Measurements from ENCODE around the gene XRCC2. TPM values are rescaled to one million over a fixed set of nuclear protein-coding genes. Genes with fewer than 3 reads are reported as not detected.

XRCC2 gene
- total and polyA plus RNA-seq, 2 of the 8 experiments (the other 6 are each of a cell fraction or from before 2014, with no cell fraction given): 14.6 to 34.0 TPM

DNA sequence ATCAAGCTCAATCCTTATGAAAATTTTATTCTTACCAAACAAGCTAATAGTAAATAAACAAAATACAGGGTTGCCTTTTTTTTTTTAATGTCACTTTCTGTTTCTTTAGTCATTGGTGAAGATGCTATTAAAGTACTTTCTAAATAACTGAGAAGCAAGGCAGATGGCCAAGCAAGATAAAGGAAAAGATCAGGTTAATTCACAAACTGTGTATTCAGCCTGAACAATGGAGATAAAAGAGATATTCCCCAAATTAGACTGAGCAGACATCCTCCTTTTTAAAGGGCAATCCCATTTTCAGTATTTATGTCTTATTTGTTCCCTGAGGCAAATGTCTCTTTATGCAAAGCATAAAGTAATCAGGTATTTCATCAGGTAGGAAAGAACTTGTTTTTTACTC, 23.1 kb upstream of the XRCC2 start:
- no peaks in the 10 kb centered on the region for H3K4me1 ChIP-seq (replicated peaks in 1 of 4; ENCODE audit: control insufficient read depth in 3 of 4, insufficient read depth in 4 of 4, low read length in 3 of 4)
- no peak overlapping the region for H3K18ac ChIP-seq (ENCODE audit: extremely low read depth, low read length)
- H3K14ac ChIP-seq (ENCODE audit: insufficient read length): no peak overlapping the region
- no peak overlapping the region for H3K4me3 ChIP-seq (ENCODE audit: extremely low read depth in 1 of 4, insufficient read depth in 2 of 4, low read depth in 3 of 4, low read length in 4 of 4)
- H3K56ac ChIP-seq (replicated peaks; ENCODE audit: insufficient read length, low read depth, low read length): no peak overlapping the region
- no peaks in the 10 kb centered on the region for H3K27me3 ChIP-seq (replicated peaks in 1 of 4; ENCODE audit: control insufficient read depth in 3 of 4, extremely low read depth in 1 of 4, insufficient read depth in 3 of 4, low read length in 3 of 4)
- DNase-seq (ENCODE audit: low read depth in 1 of 2, low spot score in 2 of 2): no peak
- H3K79me2 ChIP-seq (ENCODE audit: control insufficient read depth in 1 of 2, insufficient read depth in 2 of 2, low read length in 2 of 2): no peaks in the 10 kb centered on the region
- H3K23ac ChIP-seq (ENCODE audit: insufficient read length): no peak overlapping the region
- H4K91ac ChIP-seq (replicated peaks; ENCODE audit: insufficient read length, low read length): no peak overlapping the region
- no peaks in the 10 kb centered on the region for H3K9me3 ChIP-seq (ENCODE audit: insufficient read depth in 2 of 2, low read depth in 1 of 2, low read length in 1 of 2)
- H4K20me1 ChIP-seq (replicated peaks in 1 of 2; ENCODE audit: control insufficient read depth in 1 of 2, insufficient read depth in 2 of 2, low read length in 2 of 2): no peaks in the 10 kb centered on the region
- H3K4ac ChIP-seq (replicated peaks; ENCODE audit: insufficient read length, low read depth, low read length): no peak overlapping the region
- H3K79me1 ChIP-seq (ENCODE audit: low read depth, low read length): no peaks in the 10 kb centered on the region
- no peak overlapping the region for H2BK12ac ChIP-seq (ENCODE audit: low read depth, low read length)
- H2BK120ac ChIP-seq (replicated peaks; ENCODE audit: low read depth, low read length): no peak overlapping the region
- H2AK5ac ChIP-seq (ENCODE audit: low read depth, low read length): no peak overlapping the region
- no peak for FAIRE-seq
- ChIA-PET CTCF (ENCODE audit: partially characterized antibody) (interaction anchor here (0.5 to 1.0 kb wide), 3 partner anchors 11 to 1502 kb away, joined by 3 to 4 read pairs (median 3); no protein-coding TSS in a partner anchor), POLR2A (ENCODE audit: partially characterized antibody) (interaction anchor here (1.0 kb wide), 1 partner anchor 8 kb away, joined by 3 read pairs; no protein-coding TSS in a partner anchor)
- H2BK20ac ChIP-seq (ENCODE audit: low read length): no peak overlapping the region
- H3K27ac ChIP-seq (ENCODE audit: low read depth, low read length): no peak overlapping the region
- H2BK5ac ChIP-seq (ENCODE audit: low read depth, low read length): no peak overlapping the region
- no peaks in the 10 kb centered on the region for H3K36me3 ChIP-seq (ENCODE audit: control insufficient read depth in 2 of 4, insufficient read depth in 4 of 4, low read length in 3 of 4)
- H2AFZ ChIP-seq (ENCODE audit: low read length): no peak overlapping the region
- no peak overlapping the region for H2BK15ac ChIP-seq (ENCODE audit: low read length)
- no peak for TF ChIP-seq RFX5 (IDR thresholded peaks at IDR 0.05; ENCODE audit: borderline replicate concordance, low read depth, low read length)
- no peak for TF ChIP-seq GTF2F1 (IDR thresholded peaks at IDR 0.05; ENCODE audit: borderline replicate concordance, low read depth, low read length)
- no peak for TF ChIP-seq RXRA (IDR thresholded peaks at IDR 0.05; ENCODE audit: insufficient read depth, low read depth, low read length)
- TF ChIP-seq EGR1 (IDR thresholded peaks at IDR 0.05; ENCODE audit: borderline replicate concordance, low read depth, low read length): no peak
- no peak for TF ChIP-seq BCL11A (IDR thresholded peaks at IDR 0.05; ENCODE audit: low read depth in 2 of 2, low read length in 2 of 2)
- TF ChIP-seq, protein P1, sequence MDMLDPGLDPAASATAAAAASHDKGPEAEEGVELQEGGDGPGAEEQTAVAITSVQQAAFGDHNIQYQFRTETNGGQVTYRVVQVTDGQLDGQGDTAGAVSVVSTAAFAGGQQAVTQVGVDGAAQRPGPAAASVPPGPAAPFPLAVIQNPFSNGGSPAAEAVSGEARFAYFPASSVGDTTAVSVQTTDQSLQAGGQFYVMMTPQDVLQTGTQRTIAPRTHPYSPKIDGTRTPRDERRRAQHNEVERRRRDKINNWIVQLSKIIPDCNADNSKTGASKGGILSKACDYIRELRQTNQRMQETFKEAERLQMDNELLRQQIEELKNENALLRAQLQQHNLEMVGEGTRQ (IDR thresholded peaks at IDR 0.05; ENCODE audit: low read length): no peak
- no peak for TF ChIP-seq KDM4A (IDR thresholded peaks at IDR 0.05; ENCODE audit: low read depth, low read length, severe bottlenecking)
- TF ChIP-seq SIRT6 (IDR thresholded peaks at IDR 0.05; ENCODE audit: low read length): no peak
- TF ChIP-seq GABPA (IDR thresholded peaks at IDR 0.05; ENCODE audit: borderline replicate concordance, insufficient read depth, low read length): no peak
- no peak for TF ChIP-seq TAF7 (optimal IDR thresholded peaks at IDR 0.05; ENCODE audit: borderline replicate concordance, low read depth, low read length)
- TF ChIP-seq TBP (IDR thresholded peaks at IDR 0.05; ENCODE audit: low read depth, low read length): no peak
- TF ChIP-seq EZH2 (IDR thresholded peaks at IDR 0.05; ENCODE audit: low read depth, low read length, severe bottlenecking): no peak
- no peak for TF ChIP-seq ASH2L (IDR thresholded peaks at IDR 0.05; ENCODE audit: low read length)
- TF ChIP-seq CEBPB (IDR thresholded peaks at IDR 0.05; ENCODE audit: low read depth, low read length): no peak
- H3K9ac ChIP-seq (replicated peaks in 1 of 4; ENCODE audit: extremely low read depth in 1 of 4, low read depth in 3 of 4, low read length in 3 of 4): no peak overlapping the region
- no peak overlapping the region for H4K5ac ChIP-seq (ENCODE audit: insufficient read length, low read depth, low read length)
- no peak overlapping the region for H3K4me2 ChIP-seq (ENCODE audit: insufficient read depth in 1 of 2, low read depth in 2 of 2, low read length in 2 of 2)
- H3K23me2 ChIP-seq (ENCODE audit: low read depth, low read length): no peaks in the 10 kb centered on the region
- no peak overlapping the region for H4K8ac ChIP-seq (ENCODE audit: extremely low read depth, insufficient read depth, low read length)

Measured in H1 (cell line).